Measurements from ENCODE around the gene METTL18.
"Not testable (repeated sequence)": the region's sequence is repeated elsewhere in the genome, so short reads cannot be mapped to it uniquely, and the experiment has no call there.

Gene METTL18

DNA sequence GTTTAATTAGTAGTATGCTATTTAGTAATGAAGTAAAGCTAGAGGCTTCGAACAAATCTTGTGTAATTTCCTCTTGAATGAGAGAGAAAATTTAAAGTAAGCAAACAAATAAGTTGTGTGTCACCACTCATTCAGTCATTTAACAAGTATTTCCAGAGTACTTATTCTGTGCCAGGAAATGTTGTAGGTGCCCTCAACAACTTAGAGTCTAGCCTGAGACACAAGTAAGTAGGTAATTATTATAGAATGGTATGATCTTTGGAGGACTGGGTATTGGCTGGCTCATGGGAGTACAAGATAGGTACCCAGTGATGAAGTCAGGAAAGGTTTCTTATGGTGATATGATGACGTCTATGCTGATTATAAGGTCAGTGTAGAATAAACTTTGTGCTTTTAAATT is 17.4 kb upstream of the METTL18 start:
- Histone ChIP-seq H3K4me3 (ENCODE audit: low read depth, low read length) (no peak overlapping the region), H3K36me3 (ENCODE audit: control insufficient read depth, insufficient read depth, low read length) (peaks cover 68% of the 10 kb centered on the region), H3K9ac (ENCODE audit: low read depth, low read length) (no peak overlapping the region), H3K4me1 (ENCODE audit: control insufficient read depth, insufficient read depth, low read length) (no peaks in the 10 kb centered on the region), H3K27ac (ENCODE audit: low read depth, low read length) (no peak overlapping the region), H3K27me3 (ENCODE audit: control insufficient read depth, insufficient read depth, low read length) (no peaks in the 10 kb centered on the region), H3K9me3 (ENCODE audit: control insufficient read depth, insufficient read depth, low read length) (no peaks in the 10 kb centered on the region)

DNA sequence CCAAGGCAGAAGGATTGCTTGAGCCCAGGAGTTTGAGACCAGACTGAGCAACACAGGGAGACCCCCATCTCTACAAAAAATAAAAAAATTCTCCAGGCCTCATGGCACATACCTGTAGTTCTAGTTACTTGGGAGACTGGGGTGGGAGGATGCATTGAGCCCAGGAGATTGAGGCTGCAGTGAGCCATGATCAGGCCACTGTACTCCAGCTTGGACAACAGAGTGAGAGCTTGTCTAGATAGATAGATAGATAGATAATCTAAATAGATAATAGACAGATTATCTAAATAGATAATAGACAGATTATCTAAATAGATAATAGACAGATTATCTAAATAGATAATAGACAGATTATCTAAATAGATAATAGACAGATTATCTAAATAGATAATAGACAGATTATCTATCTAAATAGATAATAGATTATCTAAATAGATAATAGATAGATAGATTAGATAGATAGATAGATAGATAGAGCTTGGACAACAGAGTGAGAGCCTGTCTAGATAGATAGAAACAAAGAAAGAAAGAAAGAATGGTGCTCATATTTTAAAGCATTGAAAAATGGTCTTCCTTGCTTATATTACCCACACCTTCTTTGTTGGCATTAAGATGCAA is 16.8 kb upstream of the METTL18 start:
- H3K27ac ChIP-seq (ENCODE audit: low read depth, low read length); H3K9ac ChIP-seq (ENCODE audit: low read depth, low read length); H3K4me1 ChIP-seq (ENCODE audit: control insufficient read depth, insufficient read depth, low read length); H3K27me3 ChIP-seq (ENCODE audit: control insufficient read depth, insufficient read depth, low read length); H3K4me3 ChIP-seq (ENCODE audit: low read depth, low read length); H3K9me3 ChIP-seq (ENCODE audit: control insufficient read depth, insufficient read depth, low read length): not testable (repeated sequence)
- peaks cover 68% of the 10 kb centered on the region for H3K36me3 ChIP-seq (ENCODE audit: control insufficient read depth, insufficient read depth, low read length)

DNA sequence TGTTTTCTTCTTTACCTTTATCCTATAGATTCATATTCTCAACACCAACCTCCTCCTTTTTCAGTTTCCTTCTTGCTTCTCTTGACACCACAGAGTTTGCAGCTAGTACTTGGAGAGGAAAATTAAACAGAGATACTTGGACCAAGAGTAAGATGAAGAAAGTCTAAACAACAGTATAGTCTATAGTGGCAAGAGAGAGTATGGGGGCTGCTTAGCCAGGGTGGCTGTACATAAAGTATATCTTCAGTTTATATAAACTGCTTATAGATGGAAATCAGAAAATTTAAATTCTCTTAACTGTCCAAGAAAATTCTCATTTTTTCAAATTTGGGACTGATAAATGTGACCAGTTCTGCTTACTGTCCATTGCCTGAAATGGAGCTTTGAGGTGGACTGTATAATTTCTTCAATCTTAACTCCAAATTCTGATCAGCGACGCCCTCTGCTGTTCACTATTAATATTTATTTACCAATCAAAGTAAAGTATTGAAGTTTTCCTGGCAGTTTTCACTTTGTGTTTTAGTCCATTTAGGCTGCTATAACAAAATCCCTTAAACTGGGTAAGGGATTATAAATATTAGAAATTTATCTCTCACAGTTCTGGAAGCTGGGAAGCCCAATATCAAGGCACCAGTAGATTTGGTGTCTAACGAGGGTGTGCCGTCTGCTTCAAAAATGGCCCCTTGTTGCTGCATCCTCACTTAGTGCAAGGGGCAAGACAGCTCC is 14.8 kb upstream of the METTL18 start:
- Histone ChIP-seq H3K27me3 (ENCODE audit: control insufficient read depth, insufficient read depth, low read length) (no peaks in the 10 kb centered on the region), H3K4me3 (ENCODE audit: low read depth, low read length) (no peak overlapping the region), H3K9ac (ENCODE audit: low read depth, low read length) (no peak overlapping the region), H3K9me3 (ENCODE audit: control insufficient read depth, insufficient read depth, low read length) (no peaks in the 10 kb centered on the region), H3K27ac (ENCODE audit: low read depth, low read length) (no peak overlapping the region), H3K4me1 (ENCODE audit: control insufficient read depth, insufficient read depth, low read length) (no peaks in the 10 kb centered on the region), H3K36me3 (ENCODE audit: control insufficient read depth, insufficient read depth, low read length) (peaks cover 75% of the 10 kb centered on the region)

DNA sequence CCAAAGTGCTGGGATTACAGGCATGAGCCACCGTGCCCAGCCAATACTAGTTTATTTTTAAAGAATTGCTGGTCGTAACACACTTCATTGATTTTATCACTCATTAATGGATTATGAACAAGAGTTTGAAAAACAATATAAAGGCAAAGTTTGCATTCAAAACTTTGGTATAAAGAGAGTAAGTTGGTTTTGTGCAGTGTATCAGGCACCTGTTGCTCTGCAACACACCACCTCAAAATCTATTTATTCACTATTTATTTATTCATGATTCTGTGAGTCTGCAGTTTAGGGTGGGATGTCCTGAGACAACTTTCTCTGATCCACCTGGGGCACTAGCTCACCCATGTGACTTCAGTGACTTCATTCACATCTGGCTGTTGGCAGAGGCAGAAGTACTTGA is 10.2 kb upstream of the METTL18 start:
- H3K9ac ChIP-seq (ENCODE audit: low read depth, low read length), result no peak overlapping the region
- H3K4me1 ChIP-seq (ENCODE audit: control insufficient read depth, insufficient read depth, low read length), result no peaks in the 10 kb centered on the region
- no peak overlapping the region for H3K4me3 ChIP-seq (ENCODE audit: low read depth, low read length)
- H3K27ac ChIP-seq (ENCODE audit: low read depth, low read length), result no peak overlapping the region
- peaks cover 71% of the 10 kb centered on the region for H3K36me3 ChIP-seq (ENCODE audit: control insufficient read depth, insufficient read depth, low read length)
- H3K27me3 ChIP-seq (ENCODE audit: control insufficient read depth, insufficient read depth, low read length), result no peaks in the 10 kb centered on the region
- no peaks in the 10 kb centered on the region for H3K9me3 ChIP-seq (ENCODE audit: control insufficient read depth, insufficient read depth, low read length)

DNA sequence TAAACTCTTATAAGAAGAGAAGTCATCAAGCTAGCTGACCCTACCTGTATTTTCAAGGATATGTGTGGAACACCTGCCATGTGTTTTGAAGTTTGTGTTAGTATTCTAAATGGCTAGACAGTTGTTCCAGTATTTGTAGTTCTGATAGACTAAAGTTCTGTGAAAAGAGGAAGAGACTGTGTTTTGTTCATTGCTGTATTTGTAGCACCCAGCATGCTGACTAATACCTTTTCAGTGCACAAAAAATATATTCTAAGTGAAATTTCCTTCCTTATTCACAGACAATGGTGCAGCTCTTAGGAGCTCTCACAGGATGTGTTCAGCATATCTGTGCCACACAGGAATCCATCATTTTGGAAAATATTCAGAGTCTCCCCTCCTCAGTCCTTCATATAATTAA is 8.2 kb upstream of the METTL18 start:
- Histone ChIP-seq H3K9me3 (ENCODE audit: control insufficient read depth, insufficient read depth, low read length) (no peaks in the 10 kb centered on the region), H3K36me3 (ENCODE audit: control insufficient read depth, insufficient read depth, low read length) (peaks cover 77% of the 10 kb centered on the region), H3K4me3 (ENCODE audit: low read depth, low read length) (no peak overlapping the region), H3K27ac (ENCODE audit: low read depth, low read length) (no peak overlapping the region), H3K4me1 (ENCODE audit: control insufficient read depth, insufficient read depth, low read length) (no peaks in the 10 kb centered on the region), H3K27me3 (ENCODE audit: control insufficient read depth, insufficient read depth, low read length) (no peaks in the 10 kb centered on the region), H3K9ac (ENCODE audit: low read depth, low read length) (no peak overlapping the region)

DNA sequence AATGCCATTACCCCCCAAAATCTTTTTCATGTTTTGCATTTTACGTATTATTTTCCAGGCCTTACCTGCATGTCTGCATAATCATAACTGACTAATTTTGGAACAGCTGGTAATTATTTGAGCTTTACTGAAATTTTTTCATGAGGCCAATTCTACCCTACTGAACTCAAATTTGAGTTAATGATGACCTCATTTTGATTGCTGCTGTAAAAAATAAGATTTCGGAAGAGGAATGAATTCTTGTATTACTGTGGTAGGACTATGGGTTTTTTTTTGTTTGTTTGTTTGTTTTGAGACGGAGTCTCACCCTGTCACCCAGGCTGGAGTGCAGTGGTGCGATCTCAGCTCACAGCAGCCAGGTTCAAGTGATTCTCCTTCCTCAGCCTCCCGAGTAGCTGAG is 2.6 kb upstream of the METTL18 start:
- H3K27ac ChIP-seq (ENCODE audit: low read depth, low read length), result no peak overlapping the region
- H3K4me3 ChIP-seq (ENCODE audit: low read depth, low read length), result no peak overlapping the region
- H3K9ac ChIP-seq (ENCODE audit: low read depth, low read length), result no peak overlapping the region
- no peaks in the 10 kb centered on the region for H3K9me3 ChIP-seq (ENCODE audit: control insufficient read depth, insufficient read depth, low read length)
- peaks cover 32% of the 10 kb centered on the region for H3K36me3 ChIP-seq (ENCODE audit: control insufficient read depth, insufficient read depth, low read length)
- peaks cover 11% of the 10 kb centered on the region for H3K4me1 ChIP-seq (ENCODE audit: control insufficient read depth, insufficient read depth, low read length)
- H3K27me3 ChIP-seq (ENCODE audit: control insufficient read depth, insufficient read depth, low read length), result no peaks in the 10 kb centered on the region

DNA sequence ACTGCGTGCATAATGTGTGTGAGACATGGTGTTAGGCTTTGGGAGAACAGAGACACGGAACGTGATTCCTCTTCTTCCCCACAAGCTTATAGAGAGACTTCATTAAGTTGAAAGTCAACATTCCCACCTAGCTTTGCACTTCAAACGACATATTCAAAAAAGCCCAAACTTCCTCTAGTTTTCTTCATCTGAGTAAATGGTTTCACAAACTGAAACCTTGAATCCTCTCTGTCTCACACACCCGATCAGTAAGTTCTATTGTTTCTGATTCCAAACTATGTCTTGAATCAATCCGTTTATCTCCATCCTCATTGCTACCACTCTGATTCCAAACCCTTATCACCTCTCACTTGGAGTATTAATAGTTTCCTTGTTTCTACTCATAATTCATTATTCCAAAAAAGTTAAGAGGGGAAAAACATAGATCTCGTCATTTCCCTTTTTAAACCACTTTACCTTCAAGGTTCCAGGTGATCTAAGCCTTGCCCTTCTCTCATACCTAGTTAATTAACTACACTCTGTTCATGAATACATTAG is 1.6 kb upstream of the METTL18 start:
- no peaks in the 10 kb centered on the region for H3K27me3 ChIP-seq (ENCODE audit: control insufficient read depth, insufficient read depth, low read length)
- peaks cover 31% of the 10 kb centered on the region for H3K36me3 ChIP-seq (ENCODE audit: control insufficient read depth, insufficient read depth, low read length)
- no peaks in the 10 kb centered on the region for H3K9me3 ChIP-seq (ENCODE audit: control insufficient read depth, insufficient read depth, low read length)
- H3K9ac ChIP-seq (ENCODE audit: low read depth, low read length), result no peak overlapping the region
- H3K4me3 ChIP-seq (ENCODE audit: low read depth, low read length), result peak overlapping the region; percentile 91
- peaks cover 21% of the 10 kb centered on the region for H3K4me1 ChIP-seq (ENCODE audit: control insufficient read depth, insufficient read depth, low read length)
- H3K27ac ChIP-seq (ENCODE audit: low read depth, low read length), result no peak overlapping the region

DNA sequence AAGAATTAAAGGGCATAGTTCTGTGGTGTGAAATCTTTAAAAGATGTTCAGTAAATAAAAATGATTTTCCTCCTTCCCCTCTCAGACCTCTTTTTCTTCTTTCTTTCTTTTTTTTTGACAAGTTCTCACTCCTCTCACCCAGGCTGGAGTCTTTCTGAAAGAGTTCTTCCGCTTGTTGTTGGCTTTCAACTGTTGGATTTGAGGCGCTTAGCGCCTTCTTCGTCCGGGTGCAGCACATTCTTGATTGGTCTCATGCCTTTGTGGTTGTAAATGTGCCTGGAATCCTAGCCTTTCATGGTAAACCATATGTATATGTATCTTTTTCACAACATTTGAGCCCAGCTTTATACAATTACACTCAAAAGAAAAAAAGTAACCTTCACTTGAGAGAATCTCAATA is 980 bp upstream of the METTL18 start:
- peak overlapping the region; percentile 91 for H3K4me3 ChIP-seq (ENCODE audit: low read depth, low read length)
- H3K27me3 ChIP-seq (ENCODE audit: control insufficient read depth, insufficient read depth, low read length), result no peaks in the 10 kb centered on the region
- H3K9me3 ChIP-seq (ENCODE audit: control insufficient read depth, insufficient read depth, low read length), result no peaks in the 10 kb centered on the region
- peaks cover 31% of the 10 kb centered on the region for H3K36me3 ChIP-seq (ENCODE audit: control insufficient read depth, insufficient read depth, low read length)
- peak overlapping the region; percentile 93 for H3K9ac ChIP-seq (ENCODE audit: low read depth, low read length)
- peak overlapping the region; percentile 98 for H3K27ac ChIP-seq (ENCODE audit: low read depth, low read length)
- peaks cover 21% of the 10 kb centered on the region for H3K4me1 ChIP-seq (ENCODE audit: control insufficient read depth, insufficient read depth, low read length)

DNA sequence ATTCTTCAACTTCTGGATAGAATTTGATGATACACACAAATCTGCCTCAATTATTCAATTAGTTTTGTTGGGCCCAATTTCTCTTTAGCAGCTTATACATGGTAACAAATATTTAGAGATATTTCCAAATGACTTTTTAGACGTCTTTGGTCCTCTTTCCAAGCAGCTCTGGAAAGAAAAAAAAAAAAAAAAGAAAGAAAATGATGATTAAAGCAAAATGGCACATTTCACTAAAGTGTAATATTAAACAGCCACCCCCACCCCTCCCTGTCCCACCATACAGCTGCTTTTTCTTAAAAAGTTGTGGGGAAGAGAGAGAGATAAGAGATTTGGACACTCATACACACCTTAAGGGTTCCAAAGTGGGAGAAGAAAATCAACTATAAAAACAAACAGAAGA is 977 bp downstream of the METTL18 start:
- Histone ChIP-seq H3K4me1 (ENCODE audit: control insufficient read depth, insufficient read depth, low read length) (peaks cover 21% of the 10 kb centered on the region), H3K27ac (ENCODE audit: low read depth, low read length) (no peak overlapping the region), H3K36me3 (ENCODE audit: control insufficient read depth, insufficient read depth, low read length) (peaks cover 18% of the 10 kb centered on the region), H3K9ac (ENCODE audit: low read depth, low read length) (peak overlapping the region; percentile 93), H3K4me3 (ENCODE audit: low read depth, low read length) (peak overlapping the region; percentile 91), H3K9me3 (ENCODE audit: control insufficient read depth, insufficient read depth, low read length) (no peaks in the 10 kb centered on the region), H3K27me3 (ENCODE audit: control insufficient read depth, insufficient read depth, low read length) (no peaks in the 10 kb centered on the region)

DNA sequence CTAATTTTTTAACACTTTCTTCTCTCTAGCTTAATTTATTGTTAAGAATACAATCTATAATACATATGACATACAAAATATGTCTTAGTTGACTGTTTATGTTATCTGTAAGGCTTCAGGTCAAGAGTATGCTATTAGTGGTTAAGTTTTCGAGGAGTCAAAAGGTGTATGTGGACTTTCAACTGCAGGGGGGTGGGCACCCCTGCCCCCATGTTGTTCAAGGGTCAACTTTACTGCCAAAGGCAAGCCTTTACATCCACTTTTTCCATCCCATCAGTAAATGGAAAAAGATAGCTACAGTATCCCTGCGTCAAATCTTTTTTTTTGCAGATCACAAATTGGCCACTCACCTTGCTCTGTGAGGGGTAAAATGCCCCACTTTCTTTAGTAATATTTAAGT is 6.3 kb downstream of the METTL18 start:
- H3K9me3 ChIP-seq (ENCODE audit: control insufficient read depth, insufficient read depth, low read length), result no peaks in the 10 kb centered on the region
- no peak overlapping the region for H3K9ac ChIP-seq (ENCODE audit: low read depth, low read length)
- no peak overlapping the region for H3K27ac ChIP-seq (ENCODE audit: low read depth, low read length)
- H3K27me3 ChIP-seq (ENCODE audit: control insufficient read depth, insufficient read depth, low read length), result no peaks in the 10 kb centered on the region
- H3K36me3 ChIP-seq (ENCODE audit: control insufficient read depth, insufficient read depth, low read length), result peaks cover 16% of the 10 kb centered on the region
- H3K4me1 ChIP-seq (ENCODE audit: control insufficient read depth, insufficient read depth, low read length), result peaks cover 10% of the 10 kb centered on the region
- no peak overlapping the region for H3K4me3 ChIP-seq (ENCODE audit: low read depth, low read length)

DNA sequence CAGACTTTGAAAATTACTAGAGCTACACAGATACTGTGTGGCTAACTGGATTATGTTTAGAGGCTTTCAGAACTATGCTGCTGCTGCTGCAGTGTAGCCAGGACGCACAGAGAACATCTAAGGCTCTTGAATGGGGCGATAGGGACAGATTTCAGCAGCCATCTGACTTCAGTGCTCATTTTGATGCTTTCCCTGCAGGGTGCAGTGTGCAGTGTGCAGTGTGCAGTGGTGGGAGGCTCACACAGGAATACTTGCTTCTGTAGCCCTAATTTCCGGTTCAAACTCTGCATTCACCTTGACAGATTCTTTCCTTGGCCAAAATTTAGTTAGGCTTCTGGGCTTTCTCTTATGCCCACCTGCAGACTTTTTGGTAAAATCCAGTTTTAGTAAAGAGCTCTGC is 7.7 kb downstream of the METTL18 start:
- Histone ChIP-seq H3K4me3 (ENCODE audit: low read depth, low read length) (no peak overlapping the region), H3K27ac (ENCODE audit: low read depth, low read length) (no peak overlapping the region), H3K9me3 (ENCODE audit: control insufficient read depth, insufficient read depth, low read length) (no peaks in the 10 kb centered on the region), H3K36me3 (ENCODE audit: control insufficient read depth, insufficient read depth, low read length) (peaks cover 4% of the 10 kb centered on the region; the same call in 1 of the 2 replicates), H3K27me3 (ENCODE audit: control insufficient read depth, insufficient read depth, low read length) (no peaks in the 10 kb centered on the region), H3K9ac (ENCODE audit: low read depth, low read length) (no peak overlapping the region), H3K4me1 (ENCODE audit: control insufficient read depth, insufficient read depth, low read length) (peaks cover 7% of the 10 kb centered on the region)
